ENCODE results near the gene ZBED4. TPM values are rescaled to one million over a fixed set of nuclear protein-coding genes. Genes with fewer than 3 reads are reported as not detected.

The ZBED4 gene
- total RNA-seq, 1 experiment from 2014 or later, result 31.5 TPM

DNA sequence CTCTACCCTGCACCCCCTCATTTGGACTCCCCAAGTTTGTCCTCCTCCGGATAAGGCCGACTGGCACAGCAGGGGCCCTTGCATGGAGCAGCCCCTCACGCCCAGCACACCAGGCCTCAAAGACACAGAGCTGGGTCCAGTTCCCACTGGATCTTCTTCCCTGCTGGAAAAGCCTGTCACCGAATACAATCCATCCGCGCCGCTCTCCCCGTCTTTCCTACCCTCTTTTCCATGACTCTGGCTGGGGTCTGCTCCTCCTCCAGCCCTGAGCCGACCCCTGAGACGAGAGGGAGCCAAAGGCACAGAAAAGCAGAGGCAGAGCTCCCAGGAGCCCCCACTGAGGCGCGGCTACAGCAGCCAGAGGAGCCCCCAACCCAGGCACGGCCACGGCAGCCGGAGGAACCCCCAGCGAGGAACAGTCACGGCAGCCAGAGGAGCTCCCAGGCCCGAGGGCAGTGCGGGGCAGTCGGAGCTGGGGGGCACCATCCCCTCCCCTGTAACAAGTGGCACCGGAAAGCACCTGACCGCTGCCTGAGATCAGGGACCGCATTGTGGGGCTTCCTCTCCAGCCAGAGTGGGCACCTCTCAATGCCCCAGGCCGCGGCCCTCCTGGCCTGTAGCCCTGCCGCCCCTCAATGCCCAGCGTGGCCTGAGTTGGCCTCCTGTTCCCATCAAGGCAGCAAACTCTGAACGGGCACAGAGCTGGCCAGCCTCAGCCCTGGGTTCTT is 52.6 kb downstream of the ZBED4 start:
- Histone ChIP-seq H3K9me3 (ENCODE audit: low read depth, low read length, poor library complexity, severe bottlenecking) (no peaks in the 10 kb centered on the region), H3K4me3 (ENCODE audit: low read depth, low read length, poor library complexity, severe bottlenecking) (no peak overlapping the region), H3K36me3 (ENCODE audit: insufficient read depth, low read length, poor library complexity, severe bottlenecking) (peaks cover 46% of the 10 kb centered on the region), H3K27me3 (replicated peaks; ENCODE audit: insufficient read depth, low read depth, low read length, poor library complexity) (no peaks in the 10 kb centered on the region), H3K27ac (ENCODE audit: low read depth, low read length, poor library complexity, severe bottlenecking) (no peak overlapping the region), H3K4me1 (ENCODE audit: insufficient read depth, low read length, poor library complexity, severe bottlenecking) (no peaks in the 10 kb centered on the region)
- no TSS peak for BruUV-seq (replicated peaks)
- TF ChIP-seq, protein P1, sequence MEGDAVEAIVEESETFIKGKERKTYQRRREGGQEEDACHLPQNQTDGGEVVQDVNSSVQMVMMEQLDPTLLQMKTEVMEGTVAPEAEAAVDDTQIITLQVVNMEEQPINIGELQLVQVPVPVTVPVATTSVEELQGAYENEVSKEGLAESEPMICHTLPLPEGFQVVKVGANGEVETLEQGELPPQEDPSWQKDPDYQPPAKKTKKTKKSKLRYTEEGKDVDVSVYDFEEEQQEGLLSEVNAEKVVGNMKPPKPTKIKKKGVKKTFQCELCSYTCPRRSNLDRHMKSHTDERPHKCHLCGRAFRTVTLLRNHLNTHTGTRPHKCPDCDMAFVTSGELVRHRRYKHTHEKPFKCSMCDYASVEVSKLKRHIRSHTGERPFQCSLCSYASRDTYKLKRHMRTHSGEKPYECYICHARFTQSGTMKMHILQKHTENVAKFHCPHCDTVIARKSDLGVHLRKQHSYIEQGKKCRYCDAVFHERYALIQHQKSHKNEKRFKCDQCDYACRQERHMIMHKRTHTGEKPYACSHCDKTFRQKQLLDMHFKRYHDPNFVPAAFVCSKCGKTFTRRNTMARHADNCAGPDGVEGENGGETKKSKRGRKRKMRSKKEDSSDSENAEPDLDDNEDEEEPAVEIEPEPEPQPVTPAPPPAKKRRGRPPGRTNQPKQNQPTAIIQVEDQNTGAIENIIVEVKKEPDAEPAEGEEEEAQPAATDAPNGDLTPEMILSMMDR (conservative IDR thresholded peaks at IDR 0.05; ENCODE audit: low read depth, low read length), result no peak
- no peak for TF ChIP-seq EZH2 (IDR thresholded peaks at IDR 0.05; ENCODE audit: borderline replicate concordance, low read depth, low read length, poor library complexity, severe bottlenecking)
- DNase-seq (ENCODE audit: low spot score), result no peak
- CTCF ChIA-PET, result no interaction called here
- intact Hi-C loops (cut with micrococcal nuclease; ENCODE audit: unreplicated experiment), result no loop called here
- POLR2A ChIA-PET (ENCODE audit: low non-redundant PET), result no interaction called here

DNA sequence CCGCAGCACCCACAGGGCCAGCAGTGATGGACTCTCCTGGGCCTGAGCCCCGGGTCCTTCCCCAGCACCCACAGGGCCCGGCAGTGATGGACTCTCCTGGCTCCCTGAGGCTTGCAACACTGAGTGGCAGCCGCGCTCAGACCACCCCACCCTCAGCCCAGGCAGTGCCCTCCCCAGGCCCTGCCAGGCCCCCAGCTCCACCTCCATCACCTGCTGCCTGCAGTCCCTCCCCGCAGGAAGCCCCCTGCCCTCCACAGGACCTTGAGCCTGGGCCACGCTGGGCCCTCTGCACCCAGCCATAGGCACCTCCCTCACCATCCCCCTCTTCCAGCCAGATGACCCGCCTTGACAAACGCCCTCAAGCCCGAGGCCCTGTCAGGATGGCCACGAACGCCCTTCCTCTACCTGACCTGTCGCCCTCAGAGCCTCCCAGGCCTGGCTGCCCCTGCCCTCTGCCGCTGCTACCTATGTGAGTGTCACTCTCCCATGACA is 53.2 kb downstream of the ZBED4 start:
- H3K27ac ChIP-seq (ENCODE audit: low read depth, low read length, poor library complexity, severe bottlenecking), result no peak overlapping the region
- CTCF ChIA-PET, result no interaction called here
- no peak for DNase-seq (ENCODE audit: low spot score)
- BruUV-seq (replicated peaks), result no TSS peak
- H3K36me3 ChIP-seq (ENCODE audit: insufficient read depth, low read length, poor library complexity, severe bottlenecking), result peaks cover 41% of the 10 kb centered on the region
- H3K4me3 ChIP-seq (ENCODE audit: low read depth, low read length, poor library complexity, severe bottlenecking), result no peak overlapping the region
- intact Hi-C loops (cut with micrococcal nuclease; ENCODE audit: unreplicated experiment), result no loop called here
- H3K4me1 ChIP-seq (ENCODE audit: insufficient read depth, low read length, poor library complexity, severe bottlenecking), result no peaks in the 10 kb centered on the region
- no peaks in the 10 kb centered on the region for H3K27me3 ChIP-seq (replicated peaks; ENCODE audit: insufficient read depth, low read depth, low read length, poor library complexity)
- POLR2A ChIA-PET (ENCODE audit: low non-redundant PET), result no interaction called here
- H3K9me3 ChIP-seq (ENCODE audit: low read depth, low read length, poor library complexity, severe bottlenecking), result no peaks in the 10 kb centered on the region
- no peak for TF ChIP-seq EZH2 (IDR thresholded peaks at IDR 0.05; ENCODE audit: borderline replicate concordance, low read depth, low read length, poor library complexity, severe bottlenecking)
- TF ChIP-seq, protein P1 (conservative IDR thresholded peaks at IDR 0.05; ENCODE audit: low read depth, low read length), result no peak

GRCh38 chr22:49907807-49908206 is 54.2 kb downstream of the ZBED4 start:
- no peak overlapping the region for H3K27ac ChIP-seq (ENCODE audit: low read depth, low read length, poor library complexity, severe bottlenecking)
- no peaks in the 10 kb centered on the region for H3K9me3 ChIP-seq (ENCODE audit: low read depth, low read length, poor library complexity, severe bottlenecking)
- TF ChIP-seq, protein P1 (conservative IDR thresholded peaks at IDR 0.05; ENCODE audit: low read depth, low read length), result no peak
- TF ChIP-seq EZH2 (IDR thresholded peaks at IDR 0.05; ENCODE audit: borderline replicate concordance, low read depth, low read length, poor library complexity, severe bottlenecking), result no peak
- intact Hi-C loops (cut with micrococcal nuclease; ENCODE audit: unreplicated experiment), result no loop called here
- no peak overlapping the region for H3K4me3 ChIP-seq (ENCODE audit: low read depth, low read length, poor library complexity, severe bottlenecking)
- no peak for DNase-seq (ENCODE audit: low spot score)
- ChIA-PET POLR2A (ENCODE audit: low non-redundant PET) (no interaction called here), CTCF (no interaction called here)
- peaks cover 47% of the 10 kb centered on the region for H3K36me3 ChIP-seq (ENCODE audit: insufficient read depth, low read length, poor library complexity, severe bottlenecking)
- H3K27me3 ChIP-seq (replicated peaks; ENCODE audit: insufficient read depth, low read depth, low read length, poor library complexity), result no peaks in the 10 kb centered on the region
- no peaks in the 10 kb centered on the region for H3K4me1 ChIP-seq (ENCODE audit: insufficient read depth, low read length, poor library complexity, severe bottlenecking)
- BruUV-seq (replicated peaks), result no TSS peak

Data from A673 (cell line).